ENCODE results near the gene PGPEP1.

Gene PGPEP1

DNA sequence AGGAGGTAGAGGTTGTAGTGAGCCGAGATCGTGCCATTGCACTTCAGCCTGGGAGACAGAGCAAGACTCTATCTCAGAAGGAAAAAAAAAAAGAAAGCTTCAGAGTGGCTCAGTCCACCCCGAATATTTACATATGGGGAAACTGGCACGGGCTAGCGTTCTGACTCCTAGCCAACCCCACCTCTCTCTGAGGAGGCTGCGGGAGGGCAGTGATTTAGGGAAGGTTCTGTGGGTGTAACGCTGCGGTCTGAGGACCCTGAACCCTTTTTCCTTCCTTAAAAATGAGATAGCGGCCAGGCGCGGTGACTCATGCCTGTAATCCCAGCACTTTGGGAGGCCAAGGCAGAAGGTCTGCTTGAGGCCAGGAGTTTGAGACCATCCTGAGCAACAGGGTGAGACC lies 52.0 kb downstream of the PGPEP1 start:
- TF ChIP-seq, protein P1, sequence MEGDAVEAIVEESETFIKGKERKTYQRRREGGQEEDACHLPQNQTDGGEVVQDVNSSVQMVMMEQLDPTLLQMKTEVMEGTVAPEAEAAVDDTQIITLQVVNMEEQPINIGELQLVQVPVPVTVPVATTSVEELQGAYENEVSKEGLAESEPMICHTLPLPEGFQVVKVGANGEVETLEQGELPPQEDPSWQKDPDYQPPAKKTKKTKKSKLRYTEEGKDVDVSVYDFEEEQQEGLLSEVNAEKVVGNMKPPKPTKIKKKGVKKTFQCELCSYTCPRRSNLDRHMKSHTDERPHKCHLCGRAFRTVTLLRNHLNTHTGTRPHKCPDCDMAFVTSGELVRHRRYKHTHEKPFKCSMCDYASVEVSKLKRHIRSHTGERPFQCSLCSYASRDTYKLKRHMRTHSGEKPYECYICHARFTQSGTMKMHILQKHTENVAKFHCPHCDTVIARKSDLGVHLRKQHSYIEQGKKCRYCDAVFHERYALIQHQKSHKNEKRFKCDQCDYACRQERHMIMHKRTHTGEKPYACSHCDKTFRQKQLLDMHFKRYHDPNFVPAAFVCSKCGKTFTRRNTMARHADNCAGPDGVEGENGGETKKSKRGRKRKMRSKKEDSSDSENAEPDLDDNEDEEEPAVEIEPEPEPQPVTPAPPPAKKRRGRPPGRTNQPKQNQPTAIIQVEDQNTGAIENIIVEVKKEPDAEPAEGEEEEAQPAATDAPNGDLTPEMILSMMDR (conservative IDR thresholded peaks at IDR 0.05; ENCODE audit: low read depth, low read length), result no peak
- no peak overlapping the region for H3K27ac ChIP-seq
- no peak overlapping the region for H2AFZ ChIP-seq (ENCODE audit: low read depth)
- H3K27me3 ChIP-seq (ENCODE audit: insufficient read depth, low read depth), result peaks cover 55% of the 10 kb centered on the region
- no peaks in the 10 kb centered on the region for H3K79me2 ChIP-seq (ENCODE audit: insufficient read depth, low read depth)
- no peak overlapping the region for H3K9ac ChIP-seq
- H3K4me1 ChIP-seq (ENCODE audit: low read depth, poor library complexity, severe bottlenecking), result peaks cover 2% of the 10 kb centered on the region
- no peak overlapping the region for H3K4me3 ChIP-seq (IDR thresholded peaks at IDR 0.05; ENCODE audit: insufficient read depth, low read depth, low read length)
- H3K4me2 ChIP-seq, result no peak overlapping the region
- no peaks in the 10 kb centered on the region for H3K36me3 ChIP-seq (ENCODE audit: insufficient read depth)
- H4K20me1 ChIP-seq (ENCODE audit: insufficient read depth), result no peaks in the 10 kb centered on the region

DNA sequence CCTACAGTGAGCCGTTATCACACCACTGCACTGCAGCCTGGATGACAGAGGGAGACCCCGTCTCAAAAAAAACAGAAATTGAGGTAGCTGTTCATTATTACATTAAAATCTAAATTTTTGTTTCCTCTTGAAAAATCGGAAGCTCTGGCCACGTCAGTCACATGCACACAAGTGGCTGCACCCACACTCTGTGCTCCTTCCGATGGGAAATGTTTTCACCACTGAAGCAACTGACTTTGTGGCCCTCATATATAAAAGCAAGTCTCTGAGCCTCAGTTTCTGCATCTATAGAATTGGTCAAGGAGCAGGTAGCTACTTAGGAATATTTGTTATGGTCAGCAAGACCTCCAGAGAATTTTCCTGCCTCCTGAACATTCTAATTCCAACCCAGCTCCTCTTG lies 52.5 kb downstream of the PGPEP1 start:
- H4K20me1 ChIP-seq (ENCODE audit: insufficient read depth), result no peaks in the 10 kb centered on the region
- H3K4me1 ChIP-seq (ENCODE audit: low read depth, poor library complexity, severe bottlenecking), result peaks cover 3% of the 10 kb centered on the region
- H3K4me3 ChIP-seq (IDR thresholded peaks at IDR 0.05; ENCODE audit: insufficient read depth, low read depth, low read length), result no peak overlapping the region
- TF ChIP-seq, protein P1 (conservative IDR thresholded peaks at IDR 0.05; ENCODE audit: low read depth, low read length), result no peak
- no peak overlapping the region for H3K4me2 ChIP-seq
- no peaks in the 10 kb centered on the region for H3K36me3 ChIP-seq (ENCODE audit: insufficient read depth)
- H3K27ac ChIP-seq, result no peak overlapping the region
- H3K79me2 ChIP-seq (ENCODE audit: insufficient read depth, low read depth), result no peaks in the 10 kb centered on the region
- H3K9ac ChIP-seq, result no peak overlapping the region
- no peak overlapping the region for H2AFZ ChIP-seq (ENCODE audit: low read depth)
- peaks cover 60% of the 10 kb centered on the region for H3K27me3 ChIP-seq (ENCODE audit: insufficient read depth, low read depth)

DNA sequence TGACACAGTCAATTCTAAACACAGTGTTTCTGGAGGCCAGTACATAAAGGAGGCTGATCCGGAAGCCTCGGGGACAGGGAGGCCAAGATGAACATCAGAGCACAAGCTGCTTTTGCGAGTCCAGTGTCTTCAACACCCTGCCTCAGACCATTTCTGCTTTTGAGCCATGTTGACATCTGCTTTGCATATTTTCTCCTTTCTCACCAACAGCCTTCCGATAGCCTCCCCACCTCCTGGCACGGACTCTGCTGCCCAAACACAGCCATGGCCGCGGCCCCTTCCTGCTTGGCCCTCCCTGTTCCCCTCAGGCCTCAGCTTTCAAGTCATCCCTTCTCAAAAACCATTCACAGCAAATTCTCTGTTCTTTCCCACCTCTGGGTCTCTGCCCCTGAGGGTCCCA lies 53.4 kb downstream of the PGPEP1 start:
- H3K27ac ChIP-seq, result no peak overlapping the region
- H3K36me3 ChIP-seq (ENCODE audit: insufficient read depth), result no peaks in the 10 kb centered on the region
- peaks cover 68% of the 10 kb centered on the region for H3K27me3 ChIP-seq (ENCODE audit: insufficient read depth, low read depth)
- TF ChIP-seq, protein P1 (conservative IDR thresholded peaks at IDR 0.05; ENCODE audit: low read depth, low read length), result no peak
- no peaks in the 10 kb centered on the region for H3K79me2 ChIP-seq (ENCODE audit: insufficient read depth, low read depth)
- H3K9ac ChIP-seq, result no peak overlapping the region
- H3K4me3 ChIP-seq (IDR thresholded peaks at IDR 0.05; ENCODE audit: insufficient read depth, low read depth, low read length), result no peak overlapping the region
- H2AFZ ChIP-seq (ENCODE audit: low read depth), result no peak overlapping the region
- H3K4me1 ChIP-seq (ENCODE audit: low read depth, poor library complexity, severe bottlenecking), result peaks cover 3% of the 10 kb centered on the region
- H4K20me1 ChIP-seq (ENCODE audit: insufficient read depth), result no peaks in the 10 kb centered on the region
- H3K4me2 ChIP-seq, result no peak overlapping the region

DNA sequence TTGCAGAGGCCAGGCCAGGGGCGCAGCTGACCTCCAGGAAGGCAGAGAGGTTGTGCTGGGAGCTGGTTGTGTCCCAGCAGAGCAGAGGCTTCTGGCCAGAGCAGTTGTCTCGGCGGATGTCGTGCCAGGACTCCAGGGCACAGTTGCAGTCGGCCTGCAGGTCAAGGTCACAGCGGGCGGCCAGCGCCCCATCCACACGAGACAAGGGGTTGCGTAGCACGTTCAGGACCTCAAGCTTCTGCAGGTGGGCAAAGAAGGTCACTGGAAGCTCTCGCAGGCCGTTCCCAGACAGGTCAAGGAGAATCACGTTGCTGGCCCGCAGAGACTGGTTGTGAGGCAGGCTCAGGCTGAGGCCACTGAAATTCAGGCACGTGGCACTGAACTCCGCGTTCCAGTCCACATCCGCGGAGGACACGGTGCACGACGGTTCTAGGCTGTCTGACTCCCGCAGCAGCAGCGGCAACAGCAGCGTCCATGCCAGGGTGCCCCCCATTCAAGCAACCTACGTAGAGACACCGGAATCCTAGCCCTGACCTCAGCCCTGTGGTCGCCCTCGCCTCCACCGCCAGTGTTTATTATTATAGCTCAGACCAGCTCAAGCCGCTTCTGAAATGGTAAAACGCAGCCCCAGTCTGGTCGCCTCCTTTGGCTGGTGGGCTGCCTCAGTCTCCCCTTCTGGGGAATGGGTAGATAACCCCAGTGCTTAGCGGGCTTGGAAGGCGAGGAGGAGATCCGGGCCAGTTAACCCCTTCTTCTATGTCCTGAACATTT lies 56.3 kb downstream of the PGPEP1 start:
- H3K4me1 ChIP-seq (ENCODE audit: low read depth, poor library complexity, severe bottlenecking), result peaks cover 8% of the 10 kb centered on the region
- no peaks in the 10 kb centered on the region for H3K79me2 ChIP-seq (ENCODE audit: insufficient read depth, low read depth)
- no peaks in the 10 kb centered on the region for H3K36me3 ChIP-seq (ENCODE audit: insufficient read depth)
- peaks cover 70% of the 10 kb centered on the region for H3K27me3 ChIP-seq (ENCODE audit: insufficient read depth, low read depth)
- H3K27ac ChIP-seq, result no peak overlapping the region
- H3K4me2 ChIP-seq, result no peak overlapping the region
- H3K9ac ChIP-seq, result no peak overlapping the region
- no peak overlapping the region for H3K4me3 ChIP-seq (IDR thresholded peaks at IDR 0.05; ENCODE audit: insufficient read depth, low read depth, low read length)
- H2AFZ ChIP-seq (ENCODE audit: low read depth), result no peak overlapping the region
- TF ChIP-seq, protein P1 (conservative IDR thresholded peaks at IDR 0.05; ENCODE audit: low read depth, low read length), result no peak
- H4K20me1 ChIP-seq (ENCODE audit: insufficient read depth), result no peaks in the 10 kb centered on the region
